GM23248 (cell line): ENCODE data around the gene CDIP1.

ENCODE experiments used
- EZH2 ChIP-seq: fragments of 200-600 bp; sonication (generic); IDR thresholded peaks from 2 replicates; pipeline ENCODE4 v1.6.1; 2018; ENCODE audit warnings: antibody characterized with exemption, mild to moderate bottlenecking; ENCODE audit not compliant: insufficient read depth, poor library complexity, severe bottlenecking
- EZH2phosphoT487 ChIP-seq: fragments of 200-600 bp; sonication (generic); IDR thresholded peaks from 2 replicates; pipeline ENCODE4 v1.6.1; 2018; ENCODE audit warnings: antibody characterized with exemption, moderate library complexity, mild to moderate bottlenecking, low read depth; ENCODE audit not compliant: insufficient read depth

DNA sequence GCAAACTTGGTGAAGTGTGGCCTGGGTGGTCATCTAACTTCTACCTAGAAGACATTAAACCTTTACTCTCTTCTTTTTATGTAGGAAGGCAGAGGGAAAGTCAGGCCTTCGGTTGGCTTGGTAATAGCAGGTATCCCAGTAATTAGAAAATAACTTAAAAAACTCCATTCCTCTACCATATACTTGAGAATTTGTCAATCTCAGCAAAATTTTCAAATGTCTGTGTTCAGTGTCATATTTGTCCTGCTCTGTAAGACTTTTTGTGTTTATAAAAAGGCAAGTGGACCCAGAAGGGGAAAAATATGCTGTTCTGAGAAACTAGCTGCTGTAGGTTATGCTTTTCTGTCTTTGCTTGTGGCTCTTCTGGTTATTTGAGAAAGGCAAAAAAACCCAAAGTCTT lies 56.6 kb downstream of the CDIP1 start:
- TF ChIP-seq EZH2 = no peak
- no peak for TF ChIP-seq EZH2phosphoT487
